Fibroblast of lung (primary cell): ENCODE measurements around the gene NEK1. TPM values are rescaled to one million over a fixed set of nuclear protein-coding genes. Genes with fewer than 3 reads are reported as not detected.

Experiments
- DNase-seq, 2 donors: peaks; one replicate each; pipeline versions ENCODE4 v3.0.0 to v3.0.0-alpha.2; 2010; ENCODE audit warnings: low read depth in 2 of 2
- H2AFZ ChIP-seq: 2 replicates; pipeline ENCODE4 v1.5.1; 2012; ENCODE audit warnings: low read length, control low read depth, inconsistent platforms
- H3K27ac ChIP-seq: 2 replicates; pipeline ENCODE4 v1.5.1; 2011; ENCODE audit warnings: low read length, control low read depth; ENCODE audit not compliant: insufficient read depth
- H3K27me3 ChIP-seq: 2 replicates; pipeline ENCODE4 v1.5.1; 2011; ENCODE audit warnings: mild to moderate bottlenecking, low read length; ENCODE audit not compliant: control insufficient read depth, insufficient read depth
- H3K36me3 ChIP-seq: 2 replicates; pipeline ENCODE4 v1.5.1; 2011; ENCODE audit warnings: low read length; ENCODE audit not compliant: control insufficient read depth, insufficient read depth
- H3K4me1 ChIP-seq: 2 replicates; pipeline ENCODE4 v1.5.1; 2011; ENCODE audit warnings: low read length; ENCODE audit not compliant: control insufficient read depth, insufficient read depth; ENCODE audit errors: extremely low read depth
- H3K4me2 ChIP-seq: 2 replicates; pipeline ENCODE4 v1.5.1; 2011; ENCODE audit warnings: low read length, control low read depth; ENCODE audit not compliant: insufficient read depth; ENCODE audit errors: extremely low read depth
- H3K4me3 ChIP-seq, 4 experiments: fragments of 200-600 bp in 1 of 4; sonication (generic) in 1 of 4; replicated peaks in 1 of 4; 2 replicates each; pipeline ENCODE4 v1.5.1; 2011 to 2016; ENCODE audit warnings: low read length in 4 of 4, low read depth in 3 of 4, mild to moderate bottlenecking in 3 of 4, control low read depth in 2 of 4, inconsistent platforms in 1 of 4, mixed read lengths in 1 of 4; ENCODE audit not compliant: insufficient read depth in 1 of 4; ENCODE audit errors: control extremely low read depth in 1 of 4
- H3K79me2 ChIP-seq: 2 replicates; pipeline ENCODE4 v1.5.1; 2012; ENCODE audit warnings: mild to moderate bottlenecking, low read length, inconsistent platforms; ENCODE audit not compliant: control insufficient read depth, insufficient read depth
- H3K9ac ChIP-seq: 2 replicates; pipeline ENCODE4 v1.5.1; 2011; ENCODE audit warnings: mild to moderate bottlenecking, low read length, control low read depth; ENCODE audit not compliant: insufficient read depth
- H3K9me3 ChIP-seq: 2 replicates; pipeline ENCODE4 v1.5.1; 2012; ENCODE audit warnings: low read depth, low read length; ENCODE audit not compliant: control insufficient read depth, insufficient read depth
- H4K20me1 ChIP-seq: 2 replicates; pipeline ENCODE4 v1.5.1; 2011; ENCODE audit warnings: low read length; ENCODE audit not compliant: control insufficient read depth, insufficient read depth; ENCODE audit errors: extremely low read depth
- EZH2 ChIP-seq: IDR thresholded peaks from 2 replicates; pipeline ENCODE4 v1.5.1; 2012; ENCODE audit warnings: low read length, control low read depth, mild to moderate bottlenecking; ENCODE audit errors: missing control alignments
- polyA plus RNA-seq, 2 donors: library from polyadenylated mRNA; depleted of rRNA in 1 of 2; stranded (reverse) in 1 of 2; unstranded in 1 of 2; fragments of >200 nt; gene quantifications; 2 replicates each; pipeline ENCODE4 v1.2.1, GENCODE V29; 2011 to 2012; ENCODE audit warnings: missing spikeins in 1 of 2
- total RNA-seq: library from RNA; depleted of rRNA; stranded (reverse); fragments of >200 nt; gene quantifications from 2 replicates; pipeline ENCODE4 v1.2.1, GENCODE V29; 2014
- TF ChIP-seq, protein P1 (sequence below), 2 donors: IDR thresholded peaks in 1 of 2; conservative IDR thresholded peaks in 1 of 2; 1 replicate in 1 of 2; 2 replicates in 1 of 2; pipeline ENCODE4 v1.5.1; 2011 to 2012; ENCODE audit warnings: low read length in 2 of 2, control low read depth in 1 of 2, inconsistent platforms in 1 of 2, low read depth in 1 of 2, mild to moderate bottlenecking in 1 of 2

The NEK1 gene
- total and polyA plus RNA-seq, 2 donors (not counting 1 experiment from before 2014, with no cell fraction given): 8.6 to 17.0 TPM

DNA sequence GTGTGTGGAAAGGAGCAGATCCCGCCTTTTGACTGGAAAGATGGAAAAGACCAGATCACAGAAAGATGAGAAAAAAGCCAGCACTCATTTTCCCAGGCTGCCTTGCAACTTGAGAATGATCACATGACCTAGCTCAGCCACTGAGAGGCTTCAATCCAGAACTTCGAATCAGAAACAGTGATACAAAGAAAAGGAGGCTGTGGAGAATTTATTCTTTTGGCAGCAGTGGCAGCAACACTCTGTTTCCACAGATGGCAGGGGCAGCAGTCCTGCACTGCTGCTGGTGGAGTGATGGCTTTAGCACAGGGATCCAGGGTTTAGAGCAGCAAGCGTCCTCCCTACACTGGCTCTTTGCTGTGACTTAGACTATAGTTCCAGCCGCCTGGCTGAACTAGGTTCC is 263.8 kb downstream of the NEK1 start:
- Histone ChIP-seq H3K4me1 (peaks cover 8% of the 10 kb centered on the region), H3K36me3 (no peaks in the 10 kb centered on the region), H3K79me2 (no peaks in the 10 kb centered on the region), H3K9ac (no peak overlapping the region), H3K27ac (no peak overlapping the region), H4K20me1 (no peaks in the 10 kb centered on the region), H3K4me2 (no peak overlapping the region), H3K4me3 (no peak overlapping the region), H3K27me3 (no peaks in the 10 kb centered on the region), H2AFZ (no peak overlapping the region), H3K9me3 (no peaks in the 10 kb centered on the region)
- TF ChIP-seq, protein P1, sequence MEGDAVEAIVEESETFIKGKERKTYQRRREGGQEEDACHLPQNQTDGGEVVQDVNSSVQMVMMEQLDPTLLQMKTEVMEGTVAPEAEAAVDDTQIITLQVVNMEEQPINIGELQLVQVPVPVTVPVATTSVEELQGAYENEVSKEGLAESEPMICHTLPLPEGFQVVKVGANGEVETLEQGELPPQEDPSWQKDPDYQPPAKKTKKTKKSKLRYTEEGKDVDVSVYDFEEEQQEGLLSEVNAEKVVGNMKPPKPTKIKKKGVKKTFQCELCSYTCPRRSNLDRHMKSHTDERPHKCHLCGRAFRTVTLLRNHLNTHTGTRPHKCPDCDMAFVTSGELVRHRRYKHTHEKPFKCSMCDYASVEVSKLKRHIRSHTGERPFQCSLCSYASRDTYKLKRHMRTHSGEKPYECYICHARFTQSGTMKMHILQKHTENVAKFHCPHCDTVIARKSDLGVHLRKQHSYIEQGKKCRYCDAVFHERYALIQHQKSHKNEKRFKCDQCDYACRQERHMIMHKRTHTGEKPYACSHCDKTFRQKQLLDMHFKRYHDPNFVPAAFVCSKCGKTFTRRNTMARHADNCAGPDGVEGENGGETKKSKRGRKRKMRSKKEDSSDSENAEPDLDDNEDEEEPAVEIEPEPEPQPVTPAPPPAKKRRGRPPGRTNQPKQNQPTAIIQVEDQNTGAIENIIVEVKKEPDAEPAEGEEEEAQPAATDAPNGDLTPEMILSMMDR (conservative IDR thresholded peaks at IDR 0.05 in 1 of 2, IDR thresholded peaks at IDR 0.05 in 1 of 2; ENCODE audit: low read depth in 1 of 2, low read length in 2 of 2): no peak
- no peak for TF ChIP-seq EZH2
- no peak for DNase-seq

DNA sequence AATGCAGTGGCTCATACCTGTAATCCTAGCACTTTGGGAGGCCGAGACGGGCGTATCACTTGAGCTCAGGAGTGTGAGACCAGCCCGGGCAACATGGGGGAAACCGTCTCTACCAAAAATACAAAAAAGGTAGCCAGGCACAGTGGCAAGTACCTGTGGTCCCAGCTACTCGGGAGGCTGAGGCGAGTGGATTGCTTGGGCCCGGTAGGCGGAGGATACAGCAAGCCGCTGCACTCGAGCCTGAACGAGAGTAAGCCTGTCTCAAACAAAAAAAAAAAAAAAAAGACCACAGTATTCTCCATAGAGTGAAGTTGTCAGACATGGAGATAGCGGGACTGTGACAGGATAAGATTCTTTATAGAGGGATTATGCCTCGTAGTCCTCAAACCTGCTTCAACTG is 265.5 kb downstream of the NEK1 start:
- H3K4me1 ChIP-seq: peaks cover 11% of the 10 kb centered on the region
- H3K4me2 ChIP-seq: no peak overlapping the region
- no peaks in the 10 kb centered on the region for H3K9me3 ChIP-seq
- no peak overlapping the region for H3K4me3 ChIP-seq
- no peak overlapping the region for H3K9ac ChIP-seq
- H4K20me1 ChIP-seq: no peaks in the 10 kb centered on the region
- no peaks in the 10 kb centered on the region for H3K27me3 ChIP-seq
- DNase-seq: no peak
- H3K79me2 ChIP-seq: no peaks in the 10 kb centered on the region
- no peak overlapping the region for H3K27ac ChIP-seq
- H3K36me3 ChIP-seq: no peaks in the 10 kb centered on the region
- no peak for TF ChIP-seq EZH2
- TF ChIP-seq, protein P1 (conservative IDR thresholded peaks at IDR 0.05 in 1 of 2, IDR thresholded peaks at IDR 0.05 in 1 of 2; ENCODE audit: low read depth in 1 of 2, low read length in 2 of 2): no peak
- H2AFZ ChIP-seq: no peak overlapping the region

- Histone ChIP-seq H4K20me1 (no peaks in the 10 kb centered on the region), H3K4me1 (peaks cover 13% of the 10 kb centered on the region), H2AFZ (no peak overlapping the region), H3K4me2 (no peak overlapping the region), H3K9ac (no peak overlapping the region), H3K9me3 (no peaks in the 10 kb centered on the region), H3K27me3 (no peaks in the 10 kb centered on the region), H3K79me2 (no peaks in the 10 kb centered on the region), H3K36me3 (no peaks in the 10 kb centered on the region), H3K4me3 (no peak overlapping the region), H3K27ac (no peak overlapping the region)
- peak; percentile 77 to 80 for DNase-seq
- TF ChIP-seq, protein P1 (conservative IDR thresholded peaks at IDR 0.05 in 1 of 2, IDR thresholded peaks at IDR 0.05 in 1 of 2; ENCODE audit: low read depth in 1 of 2, low read length in 2 of 2): no peak
- TF ChIP-seq EZH2: no peak
Measured at GRCh38 chr4:169345316-169345721, 267.1 kb downstream of the NEK1 start.

Other genes starting within 250 kb of the NEK1 start
- gene CLCN3, start 8.0 kb upstream of the NEK1 start, total RNA-seq: 61.6 and 92.2 TPM in 2 replicates
- gene CLCN3, start 8.0 kb upstream of the NEK1 start, polyA plus RNA-seq: 51.7 and 58.1 TPM in 2 replicates
- gene HPF1, start 145.4 kb upstream of the NEK1 start, total RNA-seq: 14.0 and 19.3 TPM in 2 replicates
- 35.3 and 37.9 TPM in 2 replicates for gene HPF1, start 145.4 kb upstream of the NEK1 start, polyA plus RNA-seq